Measurements from ENCODE around the gene LRRTM4.

GRCh38 chr2:76763276-76763675 is 758.9 kb downstream of the LRRTM4 start:
- TF ChIP-seq CTCF (conservative IDR thresholded peaks at IDR 0.05 in 1 of 2, IDR thresholded peaks at IDR 0.05 in 1 of 2; ENCODE audit: low read depth in 1 of 2, low read length in 2 of 2) (no peak), EZH2 (IDR thresholded peaks at IDR 0.05; ENCODE audit: low read length, missing control alignments) (no peak)
